Heart left ventricle (tissue), 13 donors: ENCODE results near the gene XYLT1.

Experiments
- CTCF ChIP-seq, 12 donors: fragments of 200-600 bp; sonication (generic) in 4 of 12; IDR thresholded peaks; one replicate each; pipeline versions ENCODE4 v1.5.0 to v1.8.0; 2018 to 2022; ENCODE audit warnings: antibody characterized with exemption in 12 of 12, mild to moderate bottlenecking in 5 of 12
- POLR2A ChIP-seq, 2 donors: fragments of 450-650 bp; IDR thresholded peaks; one replicate each; pipeline ENCODE4 v1.6.1; 2017; ENCODE audit warnings: antibody characterized with exemption in 2 of 2, mild to moderate bottlenecking in 2 of 2, moderate library complexity in 2 of 2
- donor health status: ischemic (EF 13 %, LVEDD 7.1; RV severe dilation, severe dysfunction).
- donor health status: DM: no; HTN: yes; CAD: no.
- donor health status: DM: no; HTN: no; CAD: no.
- donor health status: ischemic (EF 25% LVEDD 6.9; RV normal size, moderate dysfunction).
- donor health status: ischemic (EF 25% LVEDD 5.7; RV mildly dilated, moderate dysfunction).
- donor health status: ischemic (EF 35%, LVEDD 5.7; RV mildly dilated, moderate dysfunction).
- donor health status: nonischemic (EF 11% LVEDD 7.7; RV severe dilation, severe dysfunction).
- donor health status: DM: yes; HTN: yes; CAD: no.
- donor health status: PGD.
- donor health status: ischemic (EF 29% LVEDD 5.4; RV normal size, mild dysfunction).
- donor health status: nonischemic (EF 23%, LVEDD 6.1; RV moderate dilation, normal function).

- no peak for TF ChIP-seq CTCF (IDR thresholded peaks at IDR 0.05)
- TF ChIP-seq POLR2A (IDR thresholded peaks at IDR 0.05), result no peak
These were observed 1.1 kb upstream of the XYLT1 start for GRCh38 chr16:17471719-17472461.
